NCI-H748 treated with DMSO at 0.1 percent for 48 hours (cell line): ENCODE data around the gene PREP.
"Not testable (repeated sequence)": the region's sequence is repeated elsewhere in the genome, so short reads cannot be mapped to it uniquely, and the experiment has no call there.

Experiments
- DNase-seq: peaks from one replicate; lab custom pipeline; 2025; lab: John Stamatoyannopoulos, UW

PREP gene

GRCh38 chr6:105344881-105345370, 58.0 kb downstream of the PREP start:
- DNase-seq = no peak

GRCh38 chr6:105338350-105338983, 64.4 kb downstream of the PREP start:
- DNase-seq = not testable (repeated sequence)

GRCh38 chr6:105336986-105337385, 65.9 kb downstream of the PREP start:
- no peak for DNase-seq

- DNase-seq = no peak
Measured at GRCh38 chr6:105332576-105332975, 70.3 kb downstream of the PREP start.

GRCh38 chr6:105331927-105332326, 71.0 kb downstream of the PREP start:
- DNase-seq = no peak

- no peak for DNase-seq
Measured at GRCh38 chr6:105330913-105331312, 72.0 kb downstream of the PREP start.

GRCh38 chr6:105330364-105330763, 72.5 kb downstream of the PREP start:
- no peak for DNase-seq

- no peak for DNase-seq
Measured at GRCh38 chr6:105326833-105327770, 75.8 kb downstream of the PREP start.

GRCh38 chr6:105326216-105326615, 76.7 kb downstream of the PREP start:
- DNase-seq = peak; percentile 31

- DNase-seq = no peak
Measured at GRCh38 chr6:105324386-105324950, 78.4 kb downstream of the PREP start.

- no peak for DNase-seq
Measured at GRCh38 chr6:105322499-105323225, 80.2 kb downstream of the PREP start.

- no peak for DNase-seq
Measured at GRCh38 chr6:105321728-105322127, 81.2 kb downstream of the PREP start.

- no peak for DNase-seq
Measured at GRCh38 chr6:105321207-105321606, 81.7 kb downstream of the PREP start.

GRCh38 chr6:105320765-105321164, 82.1 kb downstream of the PREP start:
- DNase-seq = no peak

GRCh38 chr6:105320271-105320670, 82.6 kb downstream of the PREP start:
- DNase-seq = no peak

GRCh38 chr6:105319331-105319730, 83.6 kb downstream of the PREP start:
- no peak for DNase-seq

- DNase-seq = no peak
Measured at GRCh38 chr6:105318660-105319059, 84.2 kb downstream of the PREP start.

GRCh38 chr6:105317607-105318533, 85.0 kb downstream of the PREP start:
- no peak for DNase-seq

- DNase-seq = peak; percentile 55
Measured at GRCh38 chr6:105313211-105313610, 89.7 kb downstream of the PREP start.

GRCh38 chr6:105310947-105311346, 91.9 kb downstream of the PREP start:
- DNase-seq = no peak

- DNase-seq = no peak
Measured at GRCh38 chr6:105310371-105310770, 92.5 kb downstream of the PREP start.
